ENCODE data around the gene SARNP.

SARNP gene

DNA sequence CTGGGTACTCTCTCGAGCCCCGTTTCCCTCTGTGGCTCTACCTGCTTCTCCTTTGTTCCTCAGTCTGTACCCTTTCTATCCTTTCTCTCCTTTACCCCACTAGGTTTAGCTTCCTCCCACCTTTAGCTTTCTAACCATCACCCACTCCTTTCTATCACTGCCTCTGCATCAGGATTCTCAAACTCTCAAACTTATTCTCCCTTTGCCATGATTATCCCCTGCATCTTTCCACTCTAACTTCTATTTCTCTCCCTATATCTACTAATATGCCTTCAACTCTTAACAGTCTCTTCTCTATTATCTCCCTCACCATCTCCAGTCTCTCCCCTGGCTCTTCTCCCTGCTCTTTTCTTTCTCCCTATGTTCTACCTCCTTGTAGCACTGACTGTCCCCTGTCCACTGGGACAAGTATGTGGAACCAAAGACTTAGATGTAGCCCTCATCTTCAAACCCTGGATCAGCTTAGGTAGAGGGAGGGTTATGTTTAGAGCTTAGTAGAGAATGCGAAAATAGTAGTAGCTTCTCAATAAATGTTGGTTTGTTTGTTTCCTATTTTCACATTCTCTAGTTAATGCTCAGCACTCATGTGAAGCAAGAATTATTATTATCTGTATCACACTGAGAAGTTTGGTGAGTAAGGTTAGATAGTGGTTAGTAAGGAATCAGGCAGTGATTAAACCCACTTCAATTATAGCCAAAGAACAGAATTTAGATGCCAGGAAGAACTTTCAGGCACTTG lies 71.2 kb downstream of the SARNP start:
- H3K27me3 Mint-ChIP-seq (ENCODE audit: low read depth, poor library complexity) = peaks cover 3% of the 10 kb centered on the region
- no peaks in the 10 kb centered on the region for H3K9me3 Mint-ChIP-seq
- peak overlapping the region; percentile 94 for H3K27ac Mint-ChIP-seq
- H3K4me3 Mint-ChIP-seq = peak overlapping the region; percentile 97
- peaks cover 43% of the 10 kb centered on the region for H3K36me3 Mint-ChIP-seq (ENCODE audit: low read depth)
- TF ChIP-seq, protein P1, sequence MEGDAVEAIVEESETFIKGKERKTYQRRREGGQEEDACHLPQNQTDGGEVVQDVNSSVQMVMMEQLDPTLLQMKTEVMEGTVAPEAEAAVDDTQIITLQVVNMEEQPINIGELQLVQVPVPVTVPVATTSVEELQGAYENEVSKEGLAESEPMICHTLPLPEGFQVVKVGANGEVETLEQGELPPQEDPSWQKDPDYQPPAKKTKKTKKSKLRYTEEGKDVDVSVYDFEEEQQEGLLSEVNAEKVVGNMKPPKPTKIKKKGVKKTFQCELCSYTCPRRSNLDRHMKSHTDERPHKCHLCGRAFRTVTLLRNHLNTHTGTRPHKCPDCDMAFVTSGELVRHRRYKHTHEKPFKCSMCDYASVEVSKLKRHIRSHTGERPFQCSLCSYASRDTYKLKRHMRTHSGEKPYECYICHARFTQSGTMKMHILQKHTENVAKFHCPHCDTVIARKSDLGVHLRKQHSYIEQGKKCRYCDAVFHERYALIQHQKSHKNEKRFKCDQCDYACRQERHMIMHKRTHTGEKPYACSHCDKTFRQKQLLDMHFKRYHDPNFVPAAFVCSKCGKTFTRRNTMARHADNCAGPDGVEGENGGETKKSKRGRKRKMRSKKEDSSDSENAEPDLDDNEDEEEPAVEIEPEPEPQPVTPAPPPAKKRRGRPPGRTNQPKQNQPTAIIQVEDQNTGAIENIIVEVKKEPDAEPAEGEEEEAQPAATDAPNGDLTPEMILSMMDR (IDR thresholded peaks at IDR 0.05) = no peak
- peaks cover 74% of the 10 kb centered on the region for H3K4me1 Mint-ChIP-seq
- no peak for DNase-seq

DNA sequence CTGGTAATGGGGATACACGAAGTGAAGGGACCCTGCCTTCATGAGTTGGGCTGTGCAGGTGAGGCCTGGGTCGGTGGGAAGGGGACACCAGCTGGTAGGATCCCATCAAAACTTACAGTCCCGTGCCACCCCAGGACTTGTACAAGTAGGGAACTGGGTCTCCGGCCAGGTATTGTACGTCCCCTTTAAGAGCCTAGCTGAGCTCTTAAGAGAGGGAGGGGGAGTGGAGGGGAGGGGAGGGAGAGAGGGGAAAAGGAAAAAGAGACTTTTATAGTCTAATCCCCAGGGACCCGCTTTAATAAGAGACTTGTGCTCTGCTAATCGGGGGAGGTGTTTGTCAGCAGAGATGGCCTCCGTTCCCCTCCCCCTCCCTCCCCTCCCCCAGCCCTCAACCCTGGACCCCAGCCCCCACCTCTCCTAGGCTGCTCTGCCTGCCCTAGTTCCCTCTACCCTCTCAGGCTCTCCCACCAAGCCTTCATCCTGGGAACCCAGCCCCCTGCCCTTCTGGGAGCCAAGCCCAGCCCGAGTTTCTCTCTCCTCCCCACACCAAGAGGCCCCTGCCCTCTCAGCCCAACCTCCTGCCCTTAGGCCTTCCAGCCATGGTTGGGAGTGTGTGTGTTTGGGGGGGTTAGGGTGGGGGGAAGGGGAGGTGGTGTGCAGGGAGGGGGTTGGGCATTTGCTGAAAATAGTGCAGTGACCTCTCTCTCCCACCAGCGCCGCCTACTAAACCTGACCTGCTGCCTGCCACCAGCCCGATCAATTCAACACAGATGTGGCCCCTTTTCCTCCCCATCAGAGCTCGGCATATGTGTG lies 72.0 kb downstream of the SARNP start:
- H3K36me3 Mint-ChIP-seq (ENCODE audit: low read depth) = peaks cover 35% of the 10 kb centered on the region
- H3K27ac Mint-ChIP-seq = peak overlapping the region; percentile 99
- TF ChIP-seq, protein P1 (IDR thresholded peaks at IDR 0.05) = no peak
- H3K9me3 Mint-ChIP-seq = no peaks in the 10 kb centered on the region
- peaks cover 3% of the 10 kb centered on the region for H3K27me3 Mint-ChIP-seq (ENCODE audit: low read depth, poor library complexity)
- peak overlapping the region; percentile 97 for H3K4me3 Mint-ChIP-seq
- peak; percentile 85 for DNase-seq
- peaks cover 74% of the 10 kb centered on the region for H3K4me1 Mint-ChIP-seq

DNA sequence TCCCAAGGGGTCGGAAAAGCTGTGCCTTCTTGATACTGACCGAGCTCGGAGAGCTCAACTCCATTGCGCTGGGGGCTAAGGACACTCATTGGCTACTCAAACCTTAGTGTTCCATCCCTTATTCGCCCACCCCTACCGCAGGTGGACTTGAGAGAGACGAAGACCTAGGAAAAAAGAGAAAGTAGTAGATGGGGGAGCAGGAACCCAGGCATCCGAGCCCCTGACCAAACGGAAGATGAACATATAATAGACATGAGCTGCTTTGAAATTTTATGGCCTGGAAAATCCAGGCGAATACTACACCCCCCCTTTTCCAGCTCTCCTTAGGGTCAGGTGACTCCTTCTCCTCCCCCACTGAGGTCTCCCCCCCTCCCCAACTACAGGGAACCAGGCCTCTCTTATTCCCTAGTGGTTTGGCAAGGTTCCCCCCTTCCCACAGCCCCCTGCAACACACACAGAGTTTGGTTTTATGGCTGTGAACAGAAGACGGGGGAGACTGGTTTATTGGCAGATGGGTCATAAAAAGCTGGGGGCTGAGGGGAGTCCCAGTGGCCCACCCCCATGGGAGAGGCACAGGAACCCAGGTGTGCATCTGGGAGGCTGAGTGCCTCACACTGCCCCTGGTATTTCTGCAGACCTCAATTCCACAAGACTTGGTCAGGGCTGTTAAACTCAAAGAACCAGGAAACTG lies 73.0 kb downstream of the SARNP start:
- H3K4me1 Mint-ChIP-seq = peaks cover 70% of the 10 kb centered on the region
- H3K27me3 Mint-ChIP-seq (ENCODE audit: low read depth, poor library complexity) = peaks cover 3% of the 10 kb centered on the region
- DNase-seq = peak; percentile 40
- peaks cover 24% of the 10 kb centered on the region for H3K36me3 Mint-ChIP-seq (ENCODE audit: low read depth)
- peak overlapping the region; percentile 97 for H3K4me3 Mint-ChIP-seq
- peak overlapping the region; percentile 99 for H3K27ac Mint-ChIP-seq
- H3K9me3 Mint-ChIP-seq = no peaks in the 10 kb centered on the region
- TF ChIP-seq, protein P1 (IDR thresholded peaks at IDR 0.05) = no peak

DNA sequence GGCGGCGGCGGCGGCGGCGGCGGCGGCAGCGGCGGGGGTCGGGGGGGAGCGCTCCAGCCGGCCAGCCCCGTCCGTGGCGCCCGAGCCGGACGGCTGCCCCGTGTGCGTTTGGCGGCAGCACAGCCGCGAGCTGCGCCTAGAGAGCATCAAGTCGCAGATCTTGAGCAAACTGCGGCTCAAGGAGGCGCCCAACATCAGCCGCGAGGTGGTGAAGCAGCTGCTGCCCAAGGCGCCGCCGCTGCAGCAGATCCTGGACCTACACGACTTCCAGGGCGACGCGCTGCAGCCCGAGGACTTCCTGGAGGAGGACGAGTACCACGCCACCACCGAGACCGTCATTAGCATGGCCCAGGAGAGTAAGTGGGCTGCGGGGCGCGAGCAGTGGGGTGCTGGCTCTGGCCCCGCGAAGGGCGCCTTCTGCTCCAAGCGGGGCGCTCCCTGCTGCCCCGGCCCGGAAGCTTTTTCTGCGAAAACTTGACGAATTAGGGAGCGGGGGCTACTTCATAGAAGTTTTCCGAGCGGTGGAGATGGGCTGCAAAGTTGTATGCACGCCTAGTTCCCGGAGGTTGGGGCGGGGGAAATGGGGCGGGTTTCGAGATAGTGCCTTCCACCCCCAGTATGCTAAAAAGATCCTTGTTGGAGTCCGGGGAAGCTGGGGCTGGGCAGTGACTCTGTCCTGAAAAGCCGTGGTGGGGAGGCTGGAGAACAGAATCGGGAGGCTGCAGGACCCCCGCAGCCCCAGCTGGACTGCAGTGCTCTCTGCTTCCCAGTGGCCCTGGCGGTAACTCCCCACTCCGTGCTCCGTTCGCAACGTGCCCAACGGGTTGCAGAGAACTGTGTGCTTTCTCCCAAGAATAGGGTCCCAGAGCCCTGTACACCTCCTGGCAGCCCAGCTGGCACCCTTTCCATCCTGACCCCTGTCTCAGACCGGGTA lies 73.9 kb downstream of the SARNP start:
- Mint-ChIP-seq H3K4me1 (peaks cover 68% of the 10 kb centered on the region), H3K36me3 (ENCODE audit: low read depth) (peaks cover 16% of the 10 kb centered on the region), H3K9me3 (no peaks in the 10 kb centered on the region), H3K27me3 (ENCODE audit: low read depth, poor library complexity) (peaks cover 3% of the 10 kb centered on the region), H3K27ac (peak overlapping the region; percentile 99), H3K4me3 (peak overlapping the region; percentile 97)
- TF ChIP-seq, protein P1 (IDR thresholded peaks at IDR 0.05) = no peak
- peak; percentile 32 for DNase-seq

DNA sequence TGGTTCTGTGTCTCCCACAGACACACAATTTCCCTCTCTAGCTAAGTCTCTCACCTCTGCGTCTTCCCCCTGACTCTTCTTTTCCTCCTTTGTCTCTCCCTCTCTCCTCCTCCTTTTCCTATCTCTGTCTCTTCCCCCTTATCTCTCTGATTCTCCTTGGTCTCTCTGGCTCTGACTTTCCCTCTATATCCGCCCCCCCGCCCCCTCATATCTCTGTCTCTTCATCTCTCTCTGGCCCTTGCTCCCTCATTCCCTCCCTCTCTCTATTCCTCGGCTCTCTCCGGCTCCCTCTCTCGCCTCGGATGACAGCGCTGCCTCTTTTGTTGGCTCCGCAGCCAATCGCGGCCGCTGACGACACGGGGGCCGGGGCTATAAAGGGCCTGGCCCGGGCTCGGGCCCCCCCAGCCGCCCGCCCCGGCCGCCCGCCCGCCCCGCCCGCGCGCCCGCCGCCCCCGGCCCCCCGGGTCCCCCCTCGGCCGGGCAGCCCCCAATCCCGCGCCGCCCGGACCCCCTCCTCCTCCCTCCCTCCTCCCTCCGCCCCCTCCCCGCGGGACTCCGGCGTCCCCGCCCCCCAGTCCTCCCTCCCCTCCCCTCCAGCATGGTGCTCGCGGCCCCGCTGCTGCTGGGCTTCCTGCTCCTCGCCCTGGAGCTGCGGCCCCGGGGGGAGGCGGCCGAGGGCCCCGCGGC lies 74.7 kb downstream of the SARNP start, which contains the start of gene GDF11:
TSS of gene GDF11 (plus strand) at position 404 of the 687 bp plus-strand sequence. CDS start at position 599, 195 bp downstream.
- TF ChIP-seq, protein P1 (IDR thresholded peaks at IDR 0.05) = no peak
- Mint-ChIP-seq H3K4me1 (peaks cover 66% of the 10 kb centered on the region), H3K36me3 (ENCODE audit: low read depth) (peaks cover 9% of the 10 kb centered on the region), H3K4me3 (peak within 1 kb of the TSS; percentile 97), H3K27ac (peak within 1 kb of the TSS; percentile 99), H3K27me3 (ENCODE audit: low read depth, poor library complexity) (peaks cover 3% of the 10 kb centered on the region), H3K9me3 (no peaks in the 10 kb centered on the region)
- DNase-seq = peak; percentile 84

All from nephron progenitor cell (in vitro differentiated cells).